GM12873 (cell line): ENCODE measurements around the gene MICAL3.

Experiments
- TF ChIP-seq, protein P1 (sequence below): IDR thresholded peaks from 2 replicates; pipeline ENCODE4 v1.5.1; 2012; ENCODE audit warnings: low read depth, mild to moderate bottlenecking, moderate library complexity, low read length, control low read depth; ENCODE audit not compliant: insufficient read depth; ENCODE audit errors: missing control alignments

Gene MICAL3

DNA sequence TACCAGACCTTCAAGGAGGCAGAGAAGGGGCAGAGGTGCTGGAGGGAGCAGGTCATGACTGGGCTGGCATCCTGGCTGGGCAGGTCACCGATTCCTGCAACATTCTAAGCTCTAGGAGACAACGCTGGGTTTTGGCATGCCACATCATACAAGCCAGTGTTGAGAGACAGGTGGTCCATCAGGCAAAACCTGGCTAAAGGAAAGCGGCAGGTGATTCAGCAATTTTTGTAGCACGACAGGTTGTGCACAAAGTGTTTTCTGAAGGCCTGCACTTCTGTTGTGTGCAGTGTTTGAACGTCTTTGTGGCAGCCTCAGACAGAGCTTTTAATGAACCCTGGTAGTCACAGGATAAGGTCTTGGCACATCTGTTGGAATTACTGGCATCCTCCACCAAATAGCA, 180.2 kb downstream of the MICAL3 start:
- TF ChIP-seq, protein P1, sequence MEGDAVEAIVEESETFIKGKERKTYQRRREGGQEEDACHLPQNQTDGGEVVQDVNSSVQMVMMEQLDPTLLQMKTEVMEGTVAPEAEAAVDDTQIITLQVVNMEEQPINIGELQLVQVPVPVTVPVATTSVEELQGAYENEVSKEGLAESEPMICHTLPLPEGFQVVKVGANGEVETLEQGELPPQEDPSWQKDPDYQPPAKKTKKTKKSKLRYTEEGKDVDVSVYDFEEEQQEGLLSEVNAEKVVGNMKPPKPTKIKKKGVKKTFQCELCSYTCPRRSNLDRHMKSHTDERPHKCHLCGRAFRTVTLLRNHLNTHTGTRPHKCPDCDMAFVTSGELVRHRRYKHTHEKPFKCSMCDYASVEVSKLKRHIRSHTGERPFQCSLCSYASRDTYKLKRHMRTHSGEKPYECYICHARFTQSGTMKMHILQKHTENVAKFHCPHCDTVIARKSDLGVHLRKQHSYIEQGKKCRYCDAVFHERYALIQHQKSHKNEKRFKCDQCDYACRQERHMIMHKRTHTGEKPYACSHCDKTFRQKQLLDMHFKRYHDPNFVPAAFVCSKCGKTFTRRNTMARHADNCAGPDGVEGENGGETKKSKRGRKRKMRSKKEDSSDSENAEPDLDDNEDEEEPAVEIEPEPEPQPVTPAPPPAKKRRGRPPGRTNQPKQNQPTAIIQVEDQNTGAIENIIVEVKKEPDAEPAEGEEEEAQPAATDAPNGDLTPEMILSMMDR: no peak

GRCh38 chr22:17842386-17842785, 182.0 kb downstream of the MICAL3 start:
- TF ChIP-seq, protein P1: no peak

- TF ChIP-seq, protein P1: no peak
These were observed 182.5 kb downstream of the MICAL3 start for GRCh38 chr22:17841836-17842235.

GRCh38 chr22:17838180-17838865, 186.0 kb downstream of the MICAL3 start:
- TF ChIP-seq, protein P1: no peak

DNA sequence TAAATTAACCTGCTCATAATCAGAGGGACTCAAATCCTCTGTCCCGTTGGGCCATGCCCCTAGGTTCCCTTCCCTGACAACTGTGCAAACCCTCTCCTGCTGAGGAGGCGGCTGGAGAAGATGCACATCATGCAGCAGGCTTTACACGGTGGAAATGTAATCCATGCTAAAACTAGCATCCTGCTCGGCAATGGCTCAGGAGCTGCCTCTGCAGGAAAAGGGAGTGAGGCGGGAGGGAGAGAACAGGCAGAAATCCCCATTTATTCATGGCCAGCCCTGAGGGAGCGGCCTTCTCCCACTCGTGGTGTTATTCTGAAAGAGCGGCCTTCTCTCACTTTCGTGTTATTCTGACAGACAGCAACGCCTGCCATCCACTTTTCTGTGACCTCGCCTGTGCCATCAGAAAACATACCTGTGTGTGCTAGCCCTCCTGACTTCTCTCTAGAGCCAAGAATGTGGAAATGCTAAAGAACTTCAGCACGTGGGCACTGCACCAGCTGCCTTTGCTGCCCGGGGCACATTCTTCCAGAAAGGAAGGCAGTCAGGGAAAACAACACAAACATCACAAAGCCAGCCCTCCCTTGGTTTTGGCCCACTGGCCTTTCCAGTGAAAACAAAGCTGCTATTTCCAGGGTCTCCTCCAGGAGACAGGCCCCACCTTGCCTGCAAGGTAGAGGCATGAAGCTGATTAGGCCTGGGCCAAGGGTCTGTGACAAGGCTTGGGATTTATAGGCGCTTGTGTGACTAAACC, 187.2 kb downstream of the MICAL3 start:
- TF ChIP-seq, protein P1: no peak

DNA sequence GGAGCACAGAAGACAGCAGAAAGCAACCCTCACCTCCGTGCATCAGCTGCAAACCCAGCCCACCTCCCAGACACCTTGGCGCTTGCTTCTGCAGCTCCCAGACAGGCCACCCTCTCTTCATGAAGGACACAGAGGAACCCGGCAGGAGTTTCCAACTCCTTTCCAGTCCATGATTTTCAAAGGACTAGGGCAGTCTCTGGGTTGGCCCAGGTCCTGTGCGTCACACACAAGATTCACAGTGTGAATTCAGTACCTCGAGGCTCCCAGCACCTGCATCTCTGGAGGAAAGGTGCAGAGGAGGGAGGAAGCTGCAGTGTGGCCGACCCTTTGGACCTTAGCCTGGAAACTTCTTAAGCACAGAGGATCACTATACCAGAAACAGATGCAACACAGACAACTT, 189.1 kb downstream of the MICAL3 start:
- TF ChIP-seq, protein P1: no peak

DNA sequence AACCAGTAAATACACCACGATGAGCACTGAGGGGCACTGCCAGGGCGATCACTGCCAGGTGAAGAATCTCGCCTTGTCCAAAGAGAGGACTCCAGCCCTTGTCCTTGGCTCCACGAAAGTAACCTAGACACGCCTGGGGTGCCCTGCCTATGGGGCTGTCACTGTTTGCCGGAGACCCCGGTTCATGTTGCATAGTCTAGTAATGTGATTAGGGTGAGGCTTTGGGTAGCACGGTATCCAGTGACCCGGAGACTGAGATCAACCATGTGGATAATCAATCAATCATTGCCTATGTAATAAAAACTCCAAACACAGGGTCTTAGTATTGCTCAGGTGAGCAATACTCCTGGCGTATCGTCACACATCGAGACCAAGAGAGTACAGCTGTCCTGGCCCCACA, 190.9 kb downstream of the MICAL3 start:
- TF ChIP-seq, protein P1: no peak
